ENCODE results near the gene OR6Q1. TPM values are rescaled to one million over a fixed set of nuclear protein-coding genes. Genes with fewer than 3 reads are reported as not detected.

OR6Q1 gene
- total RNA-seq, 1 experiment from 2014 or later, result not detected

GRCh38 chr11:58068655-58069054 is 37.9 kb downstream of the OR6Q1 start:
- DNase-seq, result no peak
- Histone ChIP-seq H3K36me3 (replicated peaks; ENCODE audit: control insufficient read depth, insufficient read depth, low read length) (no peaks in the 10 kb centered on the region), H3K4me3 (ENCODE audit: insufficient read depth, low read depth, low read length) (no peak overlapping the region), H3K27me3 (ENCODE audit: control insufficient read depth, insufficient read depth, low read length) (no peaks in the 10 kb centered on the region)

GRCh38 chr11:58070585-58070984 is 39.8 kb downstream of the OR6Q1 start:
- no peak overlapping the region for H3K4me3 ChIP-seq (ENCODE audit: insufficient read depth, low read depth, low read length)
- DNase-seq, result no peak
- no peaks in the 10 kb centered on the region for H3K27me3 ChIP-seq (ENCODE audit: control insufficient read depth, insufficient read depth, low read length)
- no peaks in the 10 kb centered on the region for H3K36me3 ChIP-seq (replicated peaks; ENCODE audit: control insufficient read depth, insufficient read depth, low read length)

GRCh38 chr11:58075781-58076180 is 45.0 kb downstream of the OR6Q1 start:
- Histone ChIP-seq H3K36me3 (replicated peaks; ENCODE audit: control insufficient read depth, insufficient read depth, low read length) (no peaks in the 10 kb centered on the region), H3K27me3 (ENCODE audit: control insufficient read depth, insufficient read depth, low read length) (no peaks in the 10 kb centered on the region), H3K4me3 (ENCODE audit: insufficient read depth, low read depth, low read length) (no peak overlapping the region)
- DNase-seq, result no peak

Other genes starting within 250 kb of the OR6Q1 start
- gene OR9Q1, start 7.1 kb upstream of the OR6Q1 start, total RNA-seq (2014; rRNA removed; shearing (Covaris generic)), result not detected in 2 replicates
- not detected in 2 replicates for gene OR9I1, start 94.6 kb downstream of the OR6Q1 start, total RNA-seq (2014; rRNA removed; shearing (Covaris generic))
- not detected in 2 replicates for gene OR9Q2, start 158.1 kb downstream of the OR6Q1 start, total RNA-seq (2014; rRNA removed; shearing (Covaris generic))
- gene OR1S2, start 173.2 kb downstream of the OR6Q1 start, total RNA-seq (2014; rRNA removed; shearing (Covaris generic)), result not detected in 2 replicates
- not detected in 2 replicates for gene OR1S1, start 181.8 kb downstream of the OR6Q1 start, total RNA-seq (2014; rRNA removed; shearing (Covaris generic))
- not detected in 2 replicates for gene OR10Q1, start 198.0 kb downstream of the OR6Q1 start, total RNA-seq (2014; rRNA removed; shearing (Covaris generic))
- gene OR10W1, start 237.3 kb downstream of the OR6Q1 start, total RNA-seq (2014; rRNA removed; shearing (Covaris generic)), result not detected in 2 replicates

All from H7 (cell line).